Stomach smooth muscle (tissue), 2 donors: ENCODE results near the gene OBP2A.
"Not testable (repeated sequence)": the region's sequence is repeated elsewhere in the genome, so short reads cannot be mapped to it uniquely, and the experiment has no call there.

Experiments
- H3K27ac ChIP-seq: one replicate; pipeline ENCODE4 v1.7.0; 2013; ENCODE audit warnings: mild to moderate bottlenecking, low read length, inconsistent platforms
- H3K27me3 ChIP-seq, 2 donors: one replicate each; pipeline ENCODE4 v1.7.0; 2013; ENCODE audit warnings: low read length in 2 of 2; ENCODE audit not compliant: insufficient read depth in 2 of 2, control insufficient read depth in 1 of 2
- H3K36me3 ChIP-seq, 2 donors: one replicate each; pipeline ENCODE4 v1.7.0; 2013; ENCODE audit warnings: low read length in 2 of 2; ENCODE audit not compliant: control insufficient read depth in 2 of 2, insufficient read depth in 2 of 2
- H3K4me1 ChIP-seq: one replicate; pipeline ENCODE4 v1.7.0; 2013; ENCODE audit warnings: low read length; ENCODE audit not compliant: control insufficient read depth, insufficient read depth
- H3K4me3 ChIP-seq, 2 donors: one replicate each; pipeline ENCODE4 v1.7.0; 2013; ENCODE audit warnings: low read length in 2 of 2
- H3K9ac ChIP-seq, 2 donors: one replicate each; pipeline ENCODE4 v1.7.0; 2013; ENCODE audit warnings: low read length in 2 of 2, mild to moderate bottlenecking in 1 of 2
- H3K9me3 ChIP-seq, 2 donors: one replicate each; pipeline ENCODE4 v1.7.0; 2013; ENCODE audit warnings: low read length in 2 of 2; ENCODE audit not compliant: control insufficient read depth in 2 of 2
- donor health status: healthy.
- donor health status: Pancreatic carcinoma.

The OBP2A gene

DNA sequence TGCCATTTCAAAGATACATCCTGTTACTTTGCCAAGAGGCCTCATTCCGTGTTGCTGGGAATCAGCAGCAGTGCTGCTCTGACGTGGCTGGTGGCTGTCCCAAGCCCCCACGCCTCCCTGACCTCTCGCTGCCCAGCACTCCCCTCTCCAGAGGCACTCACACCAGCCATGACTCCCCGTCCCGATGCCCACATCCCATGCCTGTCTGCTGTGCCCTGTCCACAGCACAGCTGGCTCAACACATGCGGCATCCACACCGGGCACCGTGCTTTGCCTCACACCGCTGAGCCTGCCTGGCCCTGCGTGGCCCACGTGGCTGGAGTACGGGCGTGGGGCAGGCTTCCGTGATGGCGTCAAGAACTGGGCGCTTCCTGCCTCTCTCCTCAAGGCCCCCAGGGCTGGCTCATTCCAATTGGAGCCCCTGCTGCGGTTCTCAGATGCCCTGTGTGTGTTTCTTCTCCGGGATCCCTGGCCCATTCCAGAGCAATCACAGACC is 32.5 kb upstream of the OBP2A start:
- H3K36me3 ChIP-seq = no peaks in the 10 kb centered on the region
- no peak overlapping the region for H3K4me3 ChIP-seq
- H3K4me1 ChIP-seq = no peaks in the 10 kb centered on the region
- no peaks in the 10 kb centered on the region for H3K9me3 ChIP-seq
- H3K9ac ChIP-seq = no peak overlapping the region
- H3K27me3 ChIP-seq = peaks cover 0 to under 1% of the 10 kb centered on the region in 2 donors
- H3K27ac ChIP-seq = no peak overlapping the region

DNA sequence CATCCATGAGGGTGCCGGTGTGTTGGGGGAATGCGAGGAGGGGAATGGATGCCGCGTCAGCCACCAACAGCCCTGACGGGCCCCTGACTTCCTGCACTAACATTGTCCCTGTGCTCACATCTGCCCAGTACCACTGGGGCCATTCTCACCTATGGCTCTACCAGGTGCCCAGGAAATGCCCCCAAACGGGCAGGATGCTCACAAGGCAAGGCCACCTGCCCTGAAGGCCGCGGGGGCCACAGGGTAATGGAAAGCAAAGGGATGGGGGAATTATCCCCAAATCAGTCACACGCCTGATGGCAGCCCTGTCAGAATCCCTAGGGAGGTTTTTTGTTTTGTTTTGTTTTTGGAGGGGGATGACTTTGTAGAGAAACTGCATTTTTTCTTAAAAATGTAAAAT is 32.0 kb upstream of the OBP2A start:
- H3K4me3 ChIP-seq, H3K27me3 ChIP-seq, H3K9ac ChIP-seq, H3K36me3 ChIP-seq, H3K4me1 ChIP-seq, H3K9me3 ChIP-seq, H3K27ac ChIP-seq: not testable (repeated sequence)

DNA sequence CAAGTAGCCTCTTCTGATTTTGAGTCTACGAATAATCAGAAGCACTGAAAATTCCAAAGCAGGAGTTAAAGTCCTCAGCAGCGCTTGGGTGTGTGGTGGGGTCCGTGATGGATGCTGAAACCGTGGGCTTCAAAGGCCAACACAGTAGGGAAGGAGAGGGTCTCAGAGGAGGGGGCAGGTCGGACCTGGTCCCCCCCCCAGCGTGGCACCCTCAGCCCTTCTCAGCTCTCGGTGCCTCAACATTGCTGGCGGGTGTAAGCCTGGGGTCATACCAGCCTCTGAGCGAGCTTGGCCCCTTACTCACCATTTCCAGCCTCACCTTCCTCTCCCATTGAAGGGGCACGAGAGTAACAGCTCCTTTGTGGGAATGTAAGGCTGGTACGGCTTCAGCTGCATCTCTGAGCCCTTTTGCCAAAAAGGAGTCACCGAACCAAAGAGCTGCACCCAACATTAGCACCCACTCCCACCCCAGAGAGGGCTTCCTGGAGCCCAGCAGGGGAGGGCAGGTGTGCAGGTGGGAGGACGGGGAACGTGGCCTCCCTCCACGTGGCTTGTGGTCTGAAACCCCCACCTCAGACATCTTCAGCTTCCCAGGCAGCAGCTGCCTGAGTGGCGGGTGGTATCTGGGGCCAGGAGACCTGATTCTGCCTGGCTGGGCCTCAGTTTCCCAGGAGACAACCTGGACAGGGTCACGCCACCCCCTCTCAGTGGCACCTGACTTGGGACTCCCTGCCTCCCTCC is 31.4 kb upstream of the OBP2A start:
- Histone ChIP-seq H3K9ac (no peak overlapping the region), H3K27me3 (peaks cover 0 to 1% of the 10 kb centered on the region in 2 donors), H3K9me3 (no peaks in the 10 kb centered on the region), H3K4me1 (no peaks in the 10 kb centered on the region), H3K4me3 (no peak overlapping the region), H3K36me3 (no peaks in the 10 kb centered on the region), H3K27ac (no peak overlapping the region)

DNA sequence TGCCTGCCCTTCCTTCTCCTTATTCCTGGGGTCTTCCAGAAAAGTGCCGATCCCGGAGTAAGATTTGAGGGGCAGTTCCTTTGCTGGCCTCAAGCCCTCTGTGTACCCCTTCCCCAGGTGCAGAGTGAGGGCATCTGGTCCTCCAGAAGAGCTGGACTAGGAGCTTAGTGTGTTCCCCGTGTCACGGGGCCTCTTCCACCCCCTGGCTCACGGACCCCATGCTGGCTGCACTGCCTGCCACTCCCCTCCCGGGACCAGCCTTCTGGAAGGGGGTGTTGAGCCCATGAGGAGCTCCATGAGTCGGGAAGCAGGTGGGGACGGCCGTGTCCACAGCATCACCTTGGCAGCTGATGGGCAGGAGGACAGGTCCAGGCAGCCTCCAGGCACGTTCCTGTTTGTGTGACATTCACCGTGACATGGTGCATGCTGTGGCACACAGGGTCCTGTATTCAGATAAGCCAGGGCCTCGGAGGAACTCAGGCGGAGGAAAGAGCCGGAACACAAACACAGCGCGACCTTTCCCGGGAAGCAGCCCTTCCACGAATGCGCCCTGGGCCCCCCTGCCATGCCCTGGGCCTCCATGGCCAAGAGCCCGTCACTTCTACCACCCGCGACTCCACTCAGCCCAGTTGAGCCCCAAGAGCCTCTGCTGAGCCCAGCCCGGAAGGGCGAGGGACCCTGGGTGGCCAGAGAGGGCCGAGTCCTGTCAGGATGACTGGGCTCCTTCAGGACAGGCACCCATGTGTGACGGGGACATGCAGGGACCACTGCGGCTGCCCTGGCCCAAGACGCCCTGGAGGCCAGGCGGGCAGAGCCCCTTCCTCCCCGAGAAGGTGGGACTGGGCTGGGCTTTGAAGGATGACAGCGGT is 30.6 kb upstream of the OBP2A start:
- H3K36me3 ChIP-seq = no peaks in the 10 kb centered on the region
- H3K4me3 ChIP-seq = no peak overlapping the region
- H3K4me1 ChIP-seq = no peaks in the 10 kb centered on the region
- peaks cover 0 to 2% of the 10 kb centered on the region in 2 donors for H3K27me3 ChIP-seq
- H3K9me3 ChIP-seq = no peaks in the 10 kb centered on the region
- no peak overlapping the region for H3K9ac ChIP-seq
- H3K27ac ChIP-seq = no peak overlapping the region

DNA sequence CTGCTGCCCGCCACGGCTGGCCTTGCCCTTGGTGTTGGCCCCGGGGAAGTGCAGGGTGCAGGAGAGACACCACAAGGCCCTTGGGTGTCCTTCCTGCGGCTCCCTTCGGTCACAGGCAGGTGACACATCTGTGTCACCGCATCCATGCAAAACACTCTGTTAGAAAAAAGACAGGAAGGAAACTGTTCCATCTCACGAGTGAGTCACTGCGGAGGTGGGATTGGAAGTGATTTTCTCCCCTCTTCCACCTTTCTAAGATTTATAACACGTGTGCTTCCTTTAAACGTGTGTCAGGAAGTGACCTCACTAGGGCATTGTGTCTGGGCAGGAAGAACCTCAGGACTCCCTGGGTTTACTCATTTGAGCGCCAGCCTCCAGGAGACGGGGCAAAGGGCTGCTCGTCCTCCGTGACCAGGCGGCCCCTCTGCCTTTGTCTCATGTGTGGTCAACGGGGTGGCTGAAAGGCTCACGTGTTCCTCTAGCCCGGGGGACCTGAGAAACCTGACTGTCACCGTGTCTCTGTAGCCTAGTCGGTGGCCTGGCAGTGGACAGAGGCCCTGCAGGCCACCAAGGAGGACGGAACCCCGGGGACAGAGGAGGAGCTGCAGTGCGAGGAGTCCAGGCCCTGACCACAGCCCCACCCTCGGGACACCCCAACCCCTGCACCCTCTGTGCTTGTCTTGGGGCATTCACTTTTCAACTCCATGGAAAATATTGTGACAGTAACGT is 29.6 kb upstream of the OBP2A start:
- Histone ChIP-seq H3K9me3 (no peaks in the 10 kb centered on the region), H3K4me1 (no peaks in the 10 kb centered on the region), H3K27me3 (peaks cover 0 to 5% of the 10 kb centered on the region in 2 donors), H3K36me3 (no peaks in the 10 kb centered on the region), H3K27ac (no peak overlapping the region), H3K4me3 (no peak overlapping the region), H3K9ac (no peak overlapping the region)

DNA sequence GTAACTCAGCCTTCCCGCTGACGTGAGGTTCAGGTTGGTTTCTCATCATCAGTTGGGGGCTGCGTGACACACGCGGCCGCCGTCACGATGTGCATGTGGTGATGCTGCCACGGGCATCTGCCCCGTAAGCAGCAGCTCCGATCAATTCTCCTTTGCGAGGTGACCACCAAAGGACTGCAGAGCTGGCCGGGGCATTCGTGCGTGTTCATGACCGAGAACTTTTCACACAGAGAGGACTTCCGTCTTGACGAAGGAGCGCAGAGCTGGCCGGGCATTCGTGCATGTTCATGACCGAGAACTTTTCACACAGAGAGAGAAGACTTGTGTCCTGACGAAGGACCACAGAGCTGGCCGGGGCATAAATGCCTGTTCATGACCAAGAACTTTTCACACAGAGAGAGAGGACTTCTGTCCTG is 28.5 kb upstream of the OBP2A start:
- Histone ChIP-seq H3K9ac (no peak overlapping the region), H3K4me3 (no peak overlapping the region), H3K36me3 (no peaks in the 10 kb centered on the region), H3K9me3 (no peaks in the 10 kb centered on the region), H3K27ac (no peak overlapping the region), H3K27me3 (peaks cover 0 to 7% of the 10 kb centered on the region in 2 donors), H3K4me1 (no peaks in the 10 kb centered on the region)

DNA sequence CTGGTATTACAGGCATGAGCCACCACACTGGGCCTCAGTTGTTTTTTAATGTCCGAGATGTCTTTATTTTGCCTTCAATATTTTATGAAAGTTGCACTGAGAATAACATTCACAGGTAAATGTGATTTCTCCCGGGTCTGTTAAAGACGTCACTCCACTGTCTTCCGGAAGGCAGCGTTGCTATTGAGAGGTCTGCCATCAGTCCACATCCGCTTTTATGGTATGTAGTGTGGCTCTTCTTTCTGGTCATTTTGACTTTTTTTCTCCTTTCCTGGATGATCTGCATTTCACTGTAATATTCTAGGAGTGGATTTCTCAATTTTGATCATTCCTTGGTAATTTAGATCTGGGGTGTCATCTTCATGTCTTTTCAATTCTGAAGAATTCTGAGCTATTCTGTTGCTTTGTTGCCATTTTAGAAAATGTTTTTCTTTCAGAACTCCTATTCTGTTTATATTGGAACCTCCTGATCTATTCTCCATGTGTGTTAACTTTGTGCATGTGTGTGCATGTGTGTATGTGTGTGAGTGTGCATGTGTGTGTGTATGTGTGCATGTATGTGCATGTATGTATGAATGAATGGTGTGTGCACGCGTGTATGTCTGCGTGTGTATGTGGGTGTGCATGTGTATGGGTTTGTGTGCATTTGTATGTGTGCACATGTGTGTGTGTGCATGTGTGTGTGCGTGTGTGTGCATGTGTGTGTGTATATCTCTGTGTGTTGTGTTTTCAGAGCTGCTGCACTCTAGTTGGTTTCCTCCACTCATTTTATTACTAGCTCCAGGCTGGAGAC is 26.6 kb upstream of the OBP2A start:
- H3K9ac ChIP-seq = no peak overlapping the region
- H3K27ac ChIP-seq = no peak overlapping the region
- no peak overlapping the region for H3K4me3 ChIP-seq
- H3K4me1 ChIP-seq = no peaks in the 10 kb centered on the region
- no peaks in the 10 kb centered on the region for H3K36me3 ChIP-seq
- H3K9me3 ChIP-seq = no peaks in the 10 kb centered on the region
- peaks cover 0 to 7% of the 10 kb centered on the region in 2 donors for H3K27me3 ChIP-seq

DNA sequence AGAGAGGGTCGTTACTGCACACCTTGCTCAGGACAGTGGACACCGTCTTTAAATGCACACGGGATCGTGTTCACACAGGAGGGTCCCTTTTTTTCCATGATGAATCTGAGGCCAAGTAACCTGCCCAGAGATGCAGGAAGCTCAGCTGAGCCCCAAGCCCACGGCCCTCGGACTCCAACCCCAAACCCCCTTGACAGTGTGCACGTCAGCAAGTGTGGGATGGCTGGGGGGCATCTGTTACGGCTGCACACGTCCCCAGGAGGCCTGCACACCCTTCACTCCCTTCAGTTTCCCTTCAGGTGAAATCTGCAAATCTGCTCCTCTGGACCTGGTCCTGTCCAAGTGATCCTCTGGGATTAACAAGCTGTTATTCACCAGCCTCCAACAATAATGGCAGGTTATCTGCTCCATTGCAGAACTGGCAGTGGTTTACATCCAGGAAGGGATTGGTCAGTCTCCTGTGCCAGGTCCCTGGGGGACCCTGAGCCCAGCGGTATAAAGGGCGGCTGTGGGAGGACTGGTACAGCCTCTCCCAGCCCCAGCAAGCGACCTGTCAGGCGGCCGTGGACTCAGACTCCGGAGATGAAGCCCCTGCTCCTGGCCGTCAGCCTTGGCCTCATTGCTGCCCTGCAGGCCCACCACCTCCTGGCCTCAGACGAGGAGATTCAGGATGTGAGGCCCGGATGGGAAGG is 24.9 kb upstream of the OBP2A start, which contains the start of gene LCN1:
Gene LCN1, plus strand, starts transcription at position 525 of the 692 bp plus-strand sequence. Its CDS starts 58 bp downstream, at position 583.
- no peak within 1 kb of the TSS for H3K9ac ChIP-seq
- H3K4me1 ChIP-seq = no peaks in the 10 kb centered on the region
- no peak within 1 kb of the TSS for H3K4me3 ChIP-seq
- peaks cover 0 to 7% of the 10 kb centered on the region in 2 donors for H3K27me3 ChIP-seq
- H3K9me3 ChIP-seq = no peaks in the 10 kb centered on the region
- no peaks in the 10 kb centered on the region for H3K36me3 ChIP-seq
- no peak within 1 kb of the TSS for H3K27ac ChIP-seq

DNA sequence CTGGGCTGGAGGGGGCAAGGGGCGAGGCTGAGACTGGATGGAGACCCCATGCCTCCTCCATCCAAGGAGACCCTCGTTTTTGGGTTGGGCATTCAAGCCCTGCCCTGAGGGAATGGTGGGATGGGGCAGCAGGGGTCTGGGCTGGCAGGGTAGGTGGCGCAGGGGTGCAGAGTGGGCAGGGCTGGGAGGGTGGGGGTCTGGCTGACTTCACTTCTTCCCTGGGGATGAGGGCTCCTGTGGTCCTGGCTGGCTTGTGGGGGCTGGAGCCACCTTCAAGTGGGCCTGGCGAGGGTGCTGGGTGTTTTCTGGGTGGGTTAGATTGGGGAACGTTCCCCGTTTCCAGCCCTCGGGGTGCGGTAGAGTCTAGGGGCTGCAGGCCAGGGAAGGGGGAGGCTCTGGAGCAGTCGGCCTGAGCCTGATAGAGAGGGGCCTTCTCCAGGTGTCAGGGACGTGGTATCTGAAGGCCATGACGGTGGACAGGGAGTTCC is 24.3 kb upstream of the OBP2A start:
- H3K4me1 ChIP-seq = no peaks in the 10 kb centered on the region
- no peaks in the 10 kb centered on the region for H3K36me3 ChIP-seq
- no peak overlapping the region for H3K27ac ChIP-seq
- H3K9me3 ChIP-seq = no peaks in the 10 kb centered on the region
- H3K4me3 ChIP-seq = no peak overlapping the region
- peaks cover 0 to 7% of the 10 kb centered on the region in 2 donors for H3K27me3 ChIP-seq
- H3K9ac ChIP-seq = no peak overlapping the region
